Mesenchymal stem cell (in vitro differentiated cells and primary cell): ENCODE data around the gene TEAD1.
"Not testable (repeated sequence)": the region's sequence is repeated elsewhere in the genome, so short reads cannot be mapped to it uniquely, and the experiment has no call there.

Source experiments
- DNase-seq: peaks from one replicate; pipeline ENCODE4 v3.0.0-alpha.2; 2013
- H2AFZ ChIP-seq: one replicate; pipeline ENCODE4 v1.6.1; 2013; ENCODE audit warnings: low read depth, mild to moderate bottlenecking, control low read depth, inconsistent platforms, low read length, moderate library complexity
- H2AK5ac ChIP-seq: 2 replicates; pipeline ENCODE4 v1.6.1; 2013; ENCODE audit warnings: low read length, moderate library complexity, mild to moderate bottlenecking, inconsistent platforms; ENCODE audit not compliant: severe bottlenecking
- H2BK120ac ChIP-seq: one replicate; pipeline ENCODE4 v1.6.1; 2013; ENCODE audit warnings: low read depth, mild to moderate bottlenecking, inconsistent platforms, low read length, moderate library complexity
- H2BK12ac ChIP-seq, 2 experiments: one replicate each; pipeline ENCODE4 v1.6.1; 2013; ENCODE audit warnings: inconsistent platforms in 2 of 2, low read length in 2 of 2, mild to moderate bottlenecking in 2 of 2, moderate library complexity in 2 of 2, control low read depth in 1 of 2
- H2BK15ac ChIP-seq: one replicate; pipeline ENCODE4 v1.6.1; 2013; ENCODE audit warnings: mild to moderate bottlenecking, low read depth, inconsistent platforms; ENCODE audit not compliant: poor library complexity, severe bottlenecking
- H2BK5ac ChIP-seq: 2 replicates; pipeline ENCODE4 v1.6.1; 2013; ENCODE audit warnings: low read depth, mild to moderate bottlenecking, low read length, control low read depth, inconsistent platforms; ENCODE audit not compliant: poor library complexity, severe bottlenecking
- H3K14ac ChIP-seq, 2 experiments: one replicate each; pipeline ENCODE4 v1.6.1; 2013; ENCODE audit warnings: inconsistent platforms in 2 of 2, low read length in 2 of 2, control low read depth in 1 of 2, mild to moderate bottlenecking in 1 of 2, moderate library complexity in 1 of 2
- H3K18ac ChIP-seq, 2 experiments: one replicate each; pipeline ENCODE4 v1.6.1; 2013; ENCODE audit warnings: inconsistent platforms in 2 of 2, low read length in 2 of 2, control low read depth in 1 of 2, low read depth in 1 of 2, mild to moderate bottlenecking in 1 of 2
- H3K23ac ChIP-seq, 2 experiments: one replicate each; pipeline ENCODE4 v1.6.1; 2013; ENCODE audit warnings: inconsistent platforms in 2 of 2, low read length in 2 of 2, mild to moderate bottlenecking in 2 of 2, moderate library complexity in 2 of 2, control low read depth in 1 of 2
- H3K27ac ChIP-seq: 2 replicates; pipeline ENCODE4 v1.5.1; 2013; ENCODE audit warnings: mild to moderate bottlenecking, moderate library complexity, low read length, control low read depth, inconsistent platforms; ENCODE audit not compliant: poor library complexity, severe bottlenecking
- H3K27me3 ChIP-seq, 2 experiments: 2 replicates each; pipeline versions ENCODE4 v1.6.1 to v1.7.0; 2013; ENCODE audit warnings: low read length in 2 of 2, mild to moderate bottlenecking in 2 of 2, moderate library complexity in 2 of 2, control low read depth in 1 of 2, inconsistent platforms in 1 of 2; ENCODE audit not compliant: control insufficient read depth in 1 of 2, insufficient read depth in 1 of 2
- H3K36me3 ChIP-seq, 2 experiments: 2 replicates each; pipeline versions ENCODE4 v1.6.1 to v1.7.0; 2013; ENCODE audit warnings: low read length in 2 of 2, control low read depth in 1 of 2, inconsistent platforms in 1 of 2, low read depth in 1 of 2, mild to moderate bottlenecking in 1 of 2; ENCODE audit not compliant: insufficient read depth in 2 of 2, control insufficient read depth in 1 of 2
- H3K4ac ChIP-seq, 2 experiments: one replicate each; pipeline ENCODE4 v1.6.1; 2013; ENCODE audit warnings: inconsistent platforms in 2 of 2, low read length in 2 of 2, mild to moderate bottlenecking in 2 of 2, moderate library complexity in 2 of 2, control low read depth in 1 of 2, low read depth in 1 of 2
- H3K4me1 ChIP-seq: 2 replicates; pipeline ENCODE4 v1.6.1; 2013; ENCODE audit warnings: low read depth, low read length, control low read depth; ENCODE audit not compliant: control insufficient read depth, insufficient read depth
- H3K4me2 ChIP-seq: 2 replicates; pipeline ENCODE4 v1.6.1; 2013; ENCODE audit warnings: low read length, mild to moderate bottlenecking, inconsistent platforms; ENCODE audit not compliant: poor library complexity, severe bottlenecking
- H3K4me3 ChIP-seq, 2 experiments: 2 replicates each; pipeline versions ENCODE4 v1.5.1 to v1.7.0; 2013; ENCODE audit warnings: low read length in 2 of 2, mild to moderate bottlenecking in 2 of 2, control low read depth in 1 of 2, low read depth in 1 of 2; ENCODE audit not compliant: insufficient read depth in 1 of 2
- H3K79me1 ChIP-seq: replicated peaks from 2 replicates; pipeline ENCODE4 v1.6.1; 2013; ENCODE audit warnings: mild to moderate bottlenecking, control low read depth, low read length, inconsistent platforms; ENCODE audit not compliant: poor library complexity, severe bottlenecking
- H3K9ac ChIP-seq: 2 replicates; pipeline ENCODE4 v1.7.0; 2013; ENCODE audit warnings: mild to moderate bottlenecking, low read length, moderate library complexity
- H3K9me3 ChIP-seq: 2 replicates; pipeline ENCODE4 v1.7.0; 2013; ENCODE audit warnings: mild to moderate bottlenecking, low read length; ENCODE audit not compliant: control insufficient read depth
- H4K8ac ChIP-seq: one replicate; pipeline ENCODE4 v1.6.1; 2013; ENCODE audit warnings: inconsistent platforms, mild to moderate bottlenecking, low read length, moderate library complexity
- H4K91ac ChIP-seq: one replicate; pipeline ENCODE4 v1.6.1; 2013; ENCODE audit warnings: mild to moderate bottlenecking, low read length, inconsistent platforms
- WGBS: methylation state at CpG from one replicate; pipeline ENCODE4 v1.1.7; 2013; ENCODE audit warnings: mixed read lengths; 5-methylcytosine and 5-hydroxymethylcytosine counted together

Gene TEAD1

GRCh38 chr11:12871788-12872321 lies 197.6 kb downstream of the TEAD1 start:
- H2BK12ac ChIP-seq: no peak overlapping the region
- H3K79me1 ChIP-seq: peaks cover 52% of the 10 kb centered on the region
- H3K18ac ChIP-seq: no peak overlapping the region
- DNase-seq: no peak
- H3K27ac ChIP-seq: peak overlapping the region; percentile 90
- H2BK15ac ChIP-seq: no peak overlapping the region
- peak overlapping the region in 1 of 2 experiments; percentile 91 for H3K23ac ChIP-seq
- peak overlapping the region; percentile 89 for H2AK5ac ChIP-seq
- no peak overlapping the region for H2BK120ac ChIP-seq
- H2AFZ ChIP-seq: no peak overlapping the region
- H2BK5ac ChIP-seq: no peak overlapping the region
- no peaks in the 10 kb centered on the region for H3K27me3 ChIP-seq
- no peak overlapping the region for H4K91ac ChIP-seq
- H3K4ac ChIP-seq: no peak overlapping the region
- H4K8ac ChIP-seq: no peak overlapping the region
- H3K9ac ChIP-seq: peak overlapping the region; percentile 14
- 94% methylated on average over 11 of the region's 11 CpGs for WGBS
- peaks cover 13% of the 10 kb centered on the region for H3K4me1 ChIP-seq
- no peak overlapping the region for H3K14ac ChIP-seq
- H3K4me2 ChIP-seq: no peak overlapping the region
- H3K4me3 ChIP-seq: peak overlapping the region in 1 of 2 experiments; percentile 14
- no peaks in the 10 kb centered on the region for H3K9me3 ChIP-seq
- peaks cover 9 to 41% of the 10 kb centered on the region in 2 experiments for H3K36me3 ChIP-seq

GRCh38 chr11:12876340-12876739 lies 202.1 kb downstream of the TEAD1 start:
- Histone ChIP-seq H2AFZ (no peak overlapping the region), H3K27ac (no peak overlapping the region), H3K9ac (no peak overlapping the region), H3K36me3 (peaks cover 24 to 58% of the 10 kb centered on the region in 2 experiments), H3K14ac (no peak overlapping the region), H2BK120ac (no peak overlapping the region), H3K9me3 (no peaks in the 10 kb centered on the region), H4K8ac (no peak overlapping the region), H3K4ac (no peak overlapping the region), H3K4me1 (peaks cover 10% of the 10 kb centered on the region), H3K18ac (no peak overlapping the region), H3K4me2 (no peak overlapping the region), H3K79me1 (peaks cover 56% of the 10 kb centered on the region), H2BK5ac (no peak overlapping the region), H4K91ac (no peak overlapping the region), H2BK15ac (no peak overlapping the region), H3K23ac (no peak overlapping the region), H2BK12ac (no peak overlapping the region), H3K27me3 (no peaks in the 10 kb centered on the region), H2AK5ac (no peak overlapping the region), H3K4me3 (no peak overlapping the region)
- WGBS: 88% methylated on average over 5 of the region's 5 CpGs
- peak; percentile 10 for DNase-seq

GRCh38 chr11:12876988-12877387 lies 202.8 kb downstream of the TEAD1 start:
- Histone ChIP-seq H3K4me1 (peaks cover 5% of the 10 kb centered on the region), H3K79me1 (peaks cover 62% of the 10 kb centered on the region), H3K9ac (no peak overlapping the region), H3K36me3 (peaks cover 31 to 60% of the 10 kb centered on the region in 2 experiments), H2AK5ac (no peak overlapping the region), H2AFZ (no peak overlapping the region), H4K91ac (no peak overlapping the region), H2BK12ac (no peak overlapping the region), H3K18ac (no peak overlapping the region), H2BK120ac (no peak overlapping the region), H3K4ac (no peak overlapping the region), H3K23ac (no peak overlapping the region), H2BK15ac (no peak overlapping the region), H3K9me3 (no peaks in the 10 kb centered on the region), H3K4me3 (no peak overlapping the region), H4K8ac (no peak overlapping the region), H3K27me3 (no peaks in the 10 kb centered on the region), H3K14ac (no peak overlapping the region), H2BK5ac (no peak overlapping the region), H3K4me2 (no peak overlapping the region), H3K27ac (no peak overlapping the region)
- peak; percentile 22 for DNase-seq
- 59% methylated on average over 5 of the region's 5 CpGs for WGBS

- not testable (repeated sequence) for H3K27me3 ChIP-seq, H3K14ac ChIP-seq, H3K18ac ChIP-seq, H2AK5ac ChIP-seq, H3K4ac ChIP-seq, H3K4me2 ChIP-seq, H2BK15ac ChIP-seq, H2AFZ ChIP-seq, H2BK12ac ChIP-seq, H4K91ac ChIP-seq, H4K8ac ChIP-seq, H3K9me3 ChIP-seq, H3K4me3 ChIP-seq, H3K4me1 ChIP-seq, H3K9ac ChIP-seq, H2BK5ac ChIP-seq, H3K27ac ChIP-seq, H2BK120ac ChIP-seq, DNase-seq, H3K23ac ChIP-seq
- peaks cover 61% of the 10 kb centered on the region for H3K79me1 ChIP-seq
- peaks cover 35 to 60% of the 10 kb centered on the region in 2 experiments for H3K36me3 ChIP-seq
- WGBS: 100% methylated on average over 2 of the region's 4 CpGs
Observed at GRCh38 chr11:12877508-12877907, 203.3 kb downstream of the TEAD1 start.
